IPS DF 6.9 (cell line): ENCODE measurements around the gene PLCB1.

Experiments
- DNase-seq: peaks from one replicate; pipeline ENCODE4 v3.0.0-alpha.2; 2013; ENCODE audit warnings: low read depth, low spot score
- H3K27ac ChIP-seq: one replicate; pipeline ENCODE4 v1.5.1; 2013; ENCODE audit warnings: low read length, control low read depth
- H3K27me3 ChIP-seq: 2 replicates; pipeline ENCODE4 v1.6.1; 2013; ENCODE audit warnings: mild to moderate bottlenecking, low read length; ENCODE audit not compliant: control insufficient read depth, insufficient read depth
- H3K36me3 ChIP-seq: 2 replicates; pipeline ENCODE4 v1.6.1; 2013; ENCODE audit warnings: low read length; ENCODE audit not compliant: control insufficient read depth, insufficient read depth
- H3K4me1 ChIP-seq: 2 replicates; pipeline ENCODE4 v1.6.1; 2013; ENCODE audit warnings: low read length; ENCODE audit not compliant: control insufficient read depth, insufficient read depth
- H3K4me3 ChIP-seq: 2 replicates; pipeline ENCODE4 v1.5.1; 2013; ENCODE audit warnings: mild to moderate bottlenecking, low read length
- H3K9me3 ChIP-seq: 2 replicates; pipeline ENCODE4 v1.6.1; 2013; ENCODE audit warnings: low read length, inconsistent platforms; ENCODE audit not compliant: control insufficient read depth, insufficient read depth
- whole genome bisulfite sequencing: extraction: QIAGEN DNeasy Blood & Tissue Kit; methylation state at CpG from one replicate; pipeline ENCODE4 v1.1.7; 2013; ENCODE audit warnings: mixed read lengths, missing lambda C conversion rate; ENCODE audit not compliant: insufficient read length, insufficient coverage; 5-methylcytosine and 5-hydroxymethylcytosine counted together

PLCB1 gene

DNA sequence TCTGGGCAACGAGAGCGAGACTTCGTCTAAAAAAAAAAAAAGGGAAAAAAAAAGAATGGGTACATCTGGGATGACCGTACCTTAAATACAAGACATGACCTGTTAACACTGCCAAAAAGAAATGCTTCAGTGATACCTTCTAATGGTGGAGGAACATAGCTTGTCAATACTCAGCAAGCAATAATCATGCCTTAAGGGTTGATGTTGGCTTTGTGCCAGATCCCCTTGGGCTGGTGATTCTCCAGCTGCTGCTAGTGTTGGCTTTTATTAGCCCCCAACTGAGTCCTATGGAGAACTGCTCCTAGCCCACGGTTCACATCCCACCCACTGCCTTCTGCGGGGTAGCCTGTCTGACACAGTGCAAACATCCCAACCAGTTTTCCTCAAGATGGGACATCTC lies 134.9 kb downstream of the PLCB1 start:
- no peak overlapping the region for H3K4me3 ChIP-seq
- no peaks in the 10 kb centered on the region for H3K27me3 ChIP-seq
- H3K4me1 ChIP-seq, result no peaks in the 10 kb centered on the region
- no CpG with 5 or more reads among the region's 6 CpGs for WGBS
- no peak for DNase-seq
- H3K36me3 ChIP-seq, result no peaks in the 10 kb centered on the region
- no peaks in the 10 kb centered on the region for H3K9me3 ChIP-seq
- no peak overlapping the region for H3K27ac ChIP-seq

DNA sequence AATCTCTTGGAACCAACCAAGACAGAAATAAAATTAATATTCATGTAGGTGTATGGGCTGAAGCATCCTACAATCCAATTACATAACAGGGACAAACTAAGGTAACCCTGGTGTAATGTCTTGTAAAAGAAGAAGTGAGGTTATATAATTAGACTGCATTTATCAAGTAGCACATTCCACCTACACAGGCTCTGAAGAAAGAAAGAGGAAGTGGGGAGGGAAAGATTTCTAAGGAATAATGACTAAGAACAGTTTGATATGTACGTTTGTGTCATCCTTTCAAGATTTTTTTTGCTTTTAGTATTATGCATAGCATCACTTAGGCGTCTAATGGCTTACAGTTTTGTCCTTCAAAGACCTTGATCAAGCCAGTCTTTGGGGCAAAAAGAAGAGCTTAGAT lies 139.7 kb downstream of the PLCB1 start:
- DNase-seq, result no peak
- Histone ChIP-seq H3K36me3 (no peaks in the 10 kb centered on the region), H3K4me3 (no peak overlapping the region), H3K9me3 (no peaks in the 10 kb centered on the region), H3K27me3 (no peaks in the 10 kb centered on the region), H3K4me1 (no peaks in the 10 kb centered on the region), H3K27ac (no peak overlapping the region)
- no CpG with 5 or more reads among the region's 2 CpGs for WGBS

- H3K9me3 ChIP-seq, result no peaks in the 10 kb centered on the region
- H3K36me3 ChIP-seq, result no peaks in the 10 kb centered on the region
- whole genome bisulfite sequencing, result no CpG with 5 or more reads among the region's 1 CpG
- H3K27ac ChIP-seq, result no peak overlapping the region
- no peaks in the 10 kb centered on the region for H3K27me3 ChIP-seq
- no peak for DNase-seq
- no peak overlapping the region for H3K4me3 ChIP-seq
- H3K4me1 ChIP-seq, result no peaks in the 10 kb centered on the region
Observed at GRCh38 chr20:8272766-8273165, 140.7 kb downstream of the PLCB1 start.

GRCh38 chr20:8284902-8285301 lies 152.8 kb downstream of the PLCB1 start:
- Histone ChIP-seq H3K27ac (no peak overlapping the region), H3K9me3 (no peaks in the 10 kb centered on the region), H3K36me3 (no peaks in the 10 kb centered on the region), H3K4me1 (no peaks in the 10 kb centered on the region), H3K4me3 (no peak overlapping the region), H3K27me3 (no peaks in the 10 kb centered on the region)
- no CpG with 5 or more reads among the region's 2 CpGs for WGBS
- no peak for DNase-seq

DNA sequence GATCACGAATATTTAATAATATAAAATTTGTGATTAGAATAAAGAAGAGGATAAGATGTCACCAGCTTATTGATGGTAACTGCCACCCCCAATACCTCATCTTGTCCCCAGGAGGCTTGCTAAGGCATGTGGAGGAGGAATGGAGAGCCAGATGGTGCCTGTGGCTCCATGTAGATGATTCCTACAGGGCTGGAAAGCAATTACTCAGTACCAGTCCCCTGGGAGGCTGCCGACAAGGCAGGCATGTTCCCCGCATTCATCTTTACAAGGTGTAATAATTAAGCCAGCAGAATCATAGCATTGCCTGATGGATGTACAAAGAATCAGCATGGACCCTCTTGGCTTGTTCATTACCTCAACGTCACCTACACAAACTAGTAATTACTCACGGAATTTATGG lies 155.3 kb downstream of the PLCB1 start:
- no peak overlapping the region for H3K4me3 ChIP-seq
- DNase-seq, result no peak
- no peak overlapping the region for H3K27ac ChIP-seq
- H3K27me3 ChIP-seq, result no peaks in the 10 kb centered on the region
- H3K9me3 ChIP-seq, result no peaks in the 10 kb centered on the region
- H3K4me1 ChIP-seq, result no peaks in the 10 kb centered on the region
- WGBS, result no CpG with 5 or more reads among the region's 5 CpGs
- no peaks in the 10 kb centered on the region for H3K36me3 ChIP-seq

GRCh38 chr20:8291200-8291599 lies 159.1 kb downstream of the PLCB1 start:
- Histone ChIP-seq H3K27me3 (no peaks in the 10 kb centered on the region), H3K4me1 (no peaks in the 10 kb centered on the region), H3K36me3 (no peaks in the 10 kb centered on the region), H3K9me3 (no peaks in the 10 kb centered on the region), H3K4me3 (no peak overlapping the region), H3K27ac (no peak overlapping the region)
- no peak for DNase-seq
- WGBS, result no CpG with 5 or more reads among the region's 1 CpG

- no peak overlapping the region for H3K27ac ChIP-seq
- no peaks in the 10 kb centered on the region for H3K9me3 ChIP-seq
- DNase-seq, result no peak
- H3K27me3 ChIP-seq, result no peaks in the 10 kb centered on the region
- H3K4me3 ChIP-seq, result no peak overlapping the region
- H3K36me3 ChIP-seq, result no peaks in the 10 kb centered on the region
- H3K4me1 ChIP-seq, result no peaks in the 10 kb centered on the region
- WGBS, result no CpG with 5 or more reads among the region's 1 CpG
Observed at GRCh38 chr20:8291873-8292272, 159.8 kb downstream of the PLCB1 start.

GRCh38 chr20:8292793-8293192 lies 160.7 kb downstream of the PLCB1 start:
- H3K27ac ChIP-seq, result no peak overlapping the region
- no CpG with 5 or more reads among the region's 1 CpG for WGBS
- H3K4me1 ChIP-seq, result no peaks in the 10 kb centered on the region
- no peak overlapping the region for H3K4me3 ChIP-seq
- no peaks in the 10 kb centered on the region for H3K9me3 ChIP-seq
- no peaks in the 10 kb centered on the region for H3K36me3 ChIP-seq
- no peak for DNase-seq
- H3K27me3 ChIP-seq, result no peaks in the 10 kb centered on the region

DNA sequence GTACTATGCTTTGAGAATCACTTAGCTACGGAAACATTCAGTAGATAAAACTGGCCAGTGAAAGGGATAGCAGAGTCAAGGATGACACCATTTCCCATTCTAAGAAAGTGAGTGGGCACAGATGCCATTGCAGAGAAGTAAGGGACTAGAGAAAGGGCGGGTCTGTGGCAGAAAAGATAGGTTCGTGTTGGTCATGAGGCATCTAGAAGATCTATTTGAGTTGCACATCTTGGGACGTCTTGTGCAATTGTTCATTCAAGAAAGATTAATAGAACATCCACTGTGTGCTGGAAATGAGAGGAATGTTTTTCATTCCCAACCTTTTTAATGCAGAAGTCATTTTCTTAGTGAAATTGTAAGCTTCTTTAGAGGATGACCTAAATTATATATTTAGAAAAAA lies 161.7 kb downstream of the PLCB1 start:
- H3K36me3 ChIP-seq, result no peaks in the 10 kb centered on the region
- no CpG with 5 or more reads among the region's 4 CpGs for WGBS

DNA sequence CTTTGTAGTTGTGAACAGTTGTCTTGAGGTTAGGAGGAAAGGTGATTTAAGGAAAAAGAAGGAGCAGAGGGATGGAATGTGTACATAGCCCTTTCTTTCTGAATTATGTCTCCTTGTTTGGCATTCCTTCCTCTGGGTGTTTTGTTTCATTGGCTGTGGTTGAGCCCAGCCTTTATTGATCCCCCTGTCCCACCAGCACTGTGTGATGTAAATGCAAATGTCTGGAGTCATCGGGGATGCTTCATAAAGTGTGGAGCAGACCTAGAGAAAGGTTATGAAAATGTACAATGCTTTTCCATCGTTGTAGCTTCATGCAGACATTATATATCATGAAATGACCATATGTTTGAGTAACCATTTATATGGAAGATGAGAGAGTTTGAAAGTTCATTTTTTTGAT lies 164.5 kb downstream of the PLCB1 start:
- H3K9me3 ChIP-seq, result no peaks in the 10 kb centered on the region
- no CpG with 5 or more reads among the region's 2 CpGs for WGBS
- no peak for DNase-seq

More for the DNA sequence above, 161.7 kb downstream of the PLCB1 start:
- no peaks in the 10 kb centered on the region for H3K4me1 ChIP-seq
- no peak overlapping the region for H3K27ac ChIP-seq
- DNase-seq, result no peak
- H3K4me3 ChIP-seq, result no peak overlapping the region
- no peaks in the 10 kb centered on the region for H3K9me3 ChIP-seq
- no peaks in the 10 kb centered on the region for H3K27me3 ChIP-seq

GRCh38 chr20:8298426-8299043 lies 166.5 kb downstream of the PLCB1 start:
- Histone ChIP-seq H3K27me3 (no peaks in the 10 kb centered on the region), H3K27ac (no peak overlapping the region), H3K36me3 (no peaks in the 10 kb centered on the region), H3K4me3 (no peak overlapping the region), H3K9me3 (no peaks in the 10 kb centered on the region), H3K4me1 (no peaks in the 10 kb centered on the region)
- no CpG with 5 or more reads among the region's 1 CpG for WGBS
- DNase-seq, result no peak

More for the DNA sequence above, 164.5 kb downstream of the PLCB1 start:
- no peak overlapping the region for H3K27ac ChIP-seq
- H3K36me3 ChIP-seq, result no peaks in the 10 kb centered on the region
- no peaks in the 10 kb centered on the region for H3K4me1 ChIP-seq
- H3K4me3 ChIP-seq, result no peak overlapping the region
- H3K27me3 ChIP-seq, result no peaks in the 10 kb centered on the region
